Upper lobe of left lung (tissue), 6 donors: ENCODE measurements around the gene FBXL7. TPM values are rescaled to one million over a fixed set of nuclear protein-coding genes. Genes with fewer than 3 reads are reported as not detected.

ENCODE experiments used
- ATAC-seq, 2 donors: fragments of 200-7000 bp; cut with Tn5 transposase; one replicate each; pipeline ENCODE4 v1.9.1; 2022; ENCODE audit warnings: mild to moderate bottlenecking in 2 of 2, moderate library complexity in 2 of 2; ENCODE audit not compliant: low FRiP score in 2 of 2
- DNase-seq, 2 donors: peaks; one replicate each; pipeline ENCODE4 v3.0.0-alpha.2; 2019 to 2020
- H3K27ac ChIP-seq, 4 donors: fragments of 200-600 bp; sonication (generic); one replicate each; pipeline ENCODE4 v1.5.1; 2016 to 2019
- H3K27me3 ChIP-seq, 4 donors: fragments of 200-600 bp; sonication (generic); one replicate each; pipeline ENCODE4 v1.5.1; 2017 to 2019
- H3K36me3 ChIP-seq, 4 donors: fragments of 200-600 bp; sonication (generic); one replicate each; pipeline ENCODE4 v1.5.1; 2016 to 2019
- H3K4me1 ChIP-seq, 4 donors: fragments of 200-600 bp; sonication (generic); one replicate each; pipeline ENCODE4 v1.5.1; 2018 to 2019
- H3K4me3 ChIP-seq, 4 donors: fragments of 200-600 bp; sonication (generic); one replicate each; pipeline ENCODE4 v1.5.1; 2017 to 2019; ENCODE audit warnings: mild to moderate bottlenecking in 2 of 4, moderate library complexity in 1 of 4
- H3K9me3 ChIP-seq, 4 donors: fragments of 200-600 bp; sonication (generic); one replicate each; pipeline ENCODE4 v1.5.1; 2018 to 2019
- CTCF ChIP-seq, 6 experiments: fragments of 450-650 bp in 4 of 6; fragments of 200-600 bp in 2 of 6; sonication (generic) in 2 of 6; IDR thresholded peaks; one replicate each; pipeline ENCODE4 v1.5.1; 2016 to 2019; ENCODE audit warnings: antibody characterized with exemption in 6 of 6
- EP300 ChIP-seq, 4 donors: sonication (generic); formaldehyde crosslinking; IDR thresholded peaks; one replicate each; pipeline ENCODE4 v1.5.1; 2017; ENCODE audit warnings: antibody characterized with exemption in 4 of 4, control low read depth in 2 of 4
- POLR2A ChIP-seq, 4 donors: fragments of 450-650 bp; IDR thresholded peaks; one replicate each; pipeline ENCODE4 v1.5.1; 2016 to 2017; ENCODE audit warnings: antibody characterized with exemption in 4 of 4, mild to moderate bottlenecking in 2 of 4
- POLR2AphosphoS5 ChIP-seq, 2 donors: sonication (generic); formaldehyde crosslinking; IDR thresholded peaks; one replicate each; pipeline ENCODE4 v1.5.1; 2017; ENCODE audit warnings: antibody characterized with exemption in 2 of 2
- WGBS, 2 donors: methylation state at CpG; one replicate each; pipeline ENCODE4 v1.1.5; 2017 to 2018; 5-methylcytosine and 5-hydroxymethylcytosine counted together
- total RNA-seq, 6 donors: library from RNA; depleted of rRNA in 4 of 6; stranded (reverse); fragments of >200 nt in 4 of 6; gene quantifications; one replicate each; pipeline versions ENCODE4 v1.1.0 to v1.2.1, GENCODE V29; 2016 to 2021
- donor health status: DM: no; HTN: no; CAD: no; lungs with moderate emphysema.
- donor health status: DM: no; HTN: yes; CAD: no; lungs with severe emphysema.

Gene FBXL7
- total RNA-seq, 6 donors from 2014 or later: 4.9 to 13.6 (median 6.9) TPM

- no peaks in the 10 kb centered on the region for H3K27me3 ChIP-seq
- DNase-seq: no peak
- no peak for ATAC-seq
- H3K4me1 ChIP-seq: no peaks in the 10 kb centered on the region
- no peak for TF ChIP-seq CTCF (IDR thresholded peaks at IDR 0.05)
- TF ChIP-seq POLR2A (IDR thresholded peaks at IDR 0.05): no peak
- no peak for TF ChIP-seq EP300 (IDR thresholded peaks at IDR 0.05)
- no peak for TF ChIP-seq POLR2AphosphoS5 (IDR thresholded peaks at IDR 0.05)
- H3K9me3 ChIP-seq: no peaks in the 10 kb centered on the region
- no peaks in the 10 kb centered on the region for H3K36me3 ChIP-seq
- no peak overlapping the region for H3K4me3 ChIP-seq
- 93 to 98% methylated on average over 1 of the region's 1 CpG for WGBS, 2 donors
- H3K27ac ChIP-seq: no peak overlapping the region
These were observed 97.8 kb downstream of the FBXL7 start for GRCh38 chr5:15597804-15598203.

- Histone ChIP-seq H3K9me3 (no peaks in the 10 kb centered on the region), H3K27me3 (no peaks in the 10 kb centered on the region), H3K4me1 (no peaks in the 10 kb centered on the region), H3K4me3 (no peak overlapping the region), H3K27ac (no peak overlapping the region), H3K36me3 (no peaks in the 10 kb centered on the region)
- TF ChIP-seq EP300 (IDR thresholded peaks at IDR 0.05) (no peak), CTCF (IDR thresholded peaks at IDR 0.05) (peak in 4 of 6 experiments; percentile 29 to 49 (median 38)), POLR2AphosphoS5 (IDR thresholded peaks at IDR 0.05) (no peak), POLR2A (IDR thresholded peaks at IDR 0.05) (no peak)
- 61 to 65% methylated on average over 3 of the region's 3 CpGs for WGBS, 2 donors
- DNase-seq: no peak
- no peak for ATAC-seq
These were observed 98.4 kb downstream of the FBXL7 start for GRCh38 chr5:15598294-15598902.

GRCh38 chr5:15600035-15600434 lies 100.1 kb downstream of the FBXL7 start:
- no peak for DNase-seq
- Histone ChIP-seq H3K4me3 (no peak overlapping the region), H3K4me1 (no peaks in the 10 kb centered on the region), H3K27ac (no peak overlapping the region), H3K36me3 (no peaks in the 10 kb centered on the region), H3K27me3 (no peaks in the 10 kb centered on the region), H3K9me3 (no peaks in the 10 kb centered on the region)
- ATAC-seq: no peak
- no peak for TF ChIP-seq EP300 (IDR thresholded peaks at IDR 0.05)
- TF ChIP-seq POLR2A (IDR thresholded peaks at IDR 0.05): no peak
- TF ChIP-seq POLR2AphosphoS5 (IDR thresholded peaks at IDR 0.05): no peak
- TF ChIP-seq CTCF (IDR thresholded peaks at IDR 0.05): no peak
- 75 to 81% methylated on average over 4 of the region's 4 CpGs for whole genome bisulfite sequencing, 2 donors

GRCh38 chr5:15601274-15601673 lies 101.3 kb downstream of the FBXL7 start:
- H3K27ac ChIP-seq: no peak overlapping the region
- no peaks in the 10 kb centered on the region for H3K4me1 ChIP-seq
- WGBS, 2 donors: 84 to 93% methylated on average over 4 of the region's 4 CpGs
- ATAC-seq (no peak), DNase-seq (no peak)
- H3K9me3 ChIP-seq: no peaks in the 10 kb centered on the region
- no peak overlapping the region for H3K4me3 ChIP-seq
- H3K36me3 ChIP-seq: no peaks in the 10 kb centered on the region
- TF ChIP-seq POLR2A (IDR thresholded peaks at IDR 0.05) (no peak), CTCF (IDR thresholded peaks at IDR 0.05) (no peak), EP300 (IDR thresholded peaks at IDR 0.05) (no peak), POLR2AphosphoS5 (IDR thresholded peaks at IDR 0.05) (no peak)
- H3K27me3 ChIP-seq: no peaks in the 10 kb centered on the region

- no peaks in the 10 kb centered on the region for H3K9me3 ChIP-seq
- ATAC-seq: no peak
- 75 to 90% methylated on average over 2 of the region's 2 CpGs for WGBS, 2 donors
- no peaks in the 10 kb centered on the region for H3K27me3 ChIP-seq
- H3K36me3 ChIP-seq: no peaks in the 10 kb centered on the region
- H3K4me1 ChIP-seq: no peaks in the 10 kb centered on the region
- TF ChIP-seq EP300 (IDR thresholded peaks at IDR 0.05) (no peak), POLR2A (IDR thresholded peaks at IDR 0.05) (no peak)
- DNase-seq: no peak
- no peak overlapping the region for H3K4me3 ChIP-seq
- H3K27ac ChIP-seq: no peak overlapping the region
These were observed 101.9 kb downstream of the FBXL7 start for GRCh38 chr5:15601853-15602252.
